Adipocyte (in vitro differentiated cells): Measurements from ENCODE around the gene SCIN.
A peak's percentile ranks its signal among the peaks of the same experiment; 100 is the strongest.
"Not testable (repeated sequence)": the region's sequence is repeated elsewhere in the genome, so short reads cannot be mapped to it uniquely, and the experiment has no call there.

Experiments used
- DNase-seq: peaks from one replicate; pipeline ENCODE4 v3.0.0-alpha.2; 2015; ENCODE audit warnings: low read depth
- H3K27me3 ChIP-seq: replicated peaks from 2 replicates; pipeline ENCODE4 v1.7.0; 2013; ENCODE audit warnings: mild to moderate bottlenecking, low read length, moderate library complexity; ENCODE audit not compliant: control insufficient read depth, insufficient read depth
- H3K36me3 ChIP-seq: 2 replicates; pipeline ENCODE4 v1.7.0; 2013; ENCODE audit warnings: low read length, mild to moderate bottlenecking, moderate library complexity; ENCODE audit not compliant: control insufficient read depth, insufficient read depth, severe bottlenecking
- H3K4me1 ChIP-seq: 2 replicates; pipeline ENCODE4 v1.7.0; 2013; ENCODE audit warnings: mild to moderate bottlenecking, low read length, moderate library complexity; ENCODE audit not compliant: control insufficient read depth, insufficient read depth
- H3K4me3 ChIP-seq: 2 replicates; pipeline ENCODE4 v1.7.0; 2013; ENCODE audit warnings: mild to moderate bottlenecking, low read length, moderate library complexity
- H3K9ac ChIP-seq: 2 replicates; pipeline ENCODE4 v1.7.0; 2013; ENCODE audit warnings: mild to moderate bottlenecking, low read length, moderate library complexity
- H3K9me3 ChIP-seq: 2 replicates; pipeline ENCODE4 v1.7.0; 2013; ENCODE audit warnings: mild to moderate bottlenecking, low read length, moderate library complexity; ENCODE audit not compliant: control insufficient read depth

SCIN gene

DNA sequence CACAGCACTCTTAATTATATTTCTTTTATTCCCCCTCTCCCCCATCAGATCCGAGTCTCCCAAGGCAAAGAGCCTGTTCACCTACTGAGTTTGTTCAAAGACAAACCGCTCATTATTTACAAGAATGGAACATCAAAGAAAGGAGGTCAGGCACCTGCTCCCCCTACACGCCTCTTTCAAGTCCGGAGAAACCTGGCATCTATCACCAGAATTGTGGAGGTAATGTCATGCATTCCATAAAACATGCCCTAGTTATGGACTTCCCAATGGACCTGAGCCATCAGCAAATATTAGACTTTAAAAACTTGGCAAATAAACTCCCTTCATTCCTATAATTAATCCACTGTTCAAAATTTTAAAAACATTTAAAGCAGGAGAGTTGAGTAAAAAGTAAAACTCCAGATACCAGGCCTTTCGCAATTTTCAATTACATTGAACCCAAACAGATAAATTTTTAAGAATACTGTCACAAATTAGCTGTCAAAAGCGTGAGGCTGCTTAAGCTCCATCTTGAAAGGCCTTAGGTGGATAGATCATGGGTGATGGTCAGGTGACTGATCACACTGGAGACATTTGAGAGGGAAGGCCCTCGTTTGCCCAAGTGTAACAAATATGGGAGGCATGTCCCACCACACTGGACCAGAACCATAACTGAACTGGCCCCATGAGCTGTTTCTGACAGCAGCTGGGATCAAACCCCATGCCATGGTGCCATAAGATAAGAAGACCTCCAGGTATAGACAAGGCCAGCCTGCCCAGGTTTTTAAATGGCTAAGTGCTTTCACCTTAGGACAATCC lies 70.0 kb downstream of the SCIN start:
- H3K9me3 ChIP-seq, result no peaks in the 10 kb centered on the region

DNA sequence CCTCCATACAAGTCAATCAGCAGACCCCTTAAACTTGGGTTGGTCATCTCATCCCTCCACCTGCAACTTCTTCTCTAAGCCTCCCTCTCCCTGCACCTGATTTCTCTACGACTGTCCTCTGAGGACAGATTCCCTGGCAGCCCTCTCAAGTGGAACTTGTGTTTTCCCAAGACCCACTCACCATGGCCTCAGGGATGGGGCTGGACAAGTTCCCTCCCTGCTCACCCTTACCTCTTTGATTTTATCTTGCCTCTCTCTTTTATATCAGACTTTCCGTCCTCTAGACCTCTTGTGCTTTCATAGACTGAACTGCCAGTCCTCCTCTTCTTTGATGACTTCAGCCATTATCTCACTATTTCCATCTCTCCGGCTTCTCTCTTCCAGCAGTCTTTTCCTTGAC lies 70.7 kb downstream of the SCIN start:
- H3K4me1 ChIP-seq, result no peaks in the 10 kb centered on the region

More for the DNA sequence above, 70.0 kb downstream of the SCIN start:
- H3K27me3 ChIP-seq, result no peaks in the 10 kb centered on the region
- H3K4me1 ChIP-seq, result no peaks in the 10 kb centered on the region
- no peak for DNase-seq
- H3K4me3 ChIP-seq, result no peak overlapping the region
- H3K36me3 ChIP-seq, result no peaks in the 10 kb centered on the region
- no peak overlapping the region for H3K9ac ChIP-seq

DNA sequence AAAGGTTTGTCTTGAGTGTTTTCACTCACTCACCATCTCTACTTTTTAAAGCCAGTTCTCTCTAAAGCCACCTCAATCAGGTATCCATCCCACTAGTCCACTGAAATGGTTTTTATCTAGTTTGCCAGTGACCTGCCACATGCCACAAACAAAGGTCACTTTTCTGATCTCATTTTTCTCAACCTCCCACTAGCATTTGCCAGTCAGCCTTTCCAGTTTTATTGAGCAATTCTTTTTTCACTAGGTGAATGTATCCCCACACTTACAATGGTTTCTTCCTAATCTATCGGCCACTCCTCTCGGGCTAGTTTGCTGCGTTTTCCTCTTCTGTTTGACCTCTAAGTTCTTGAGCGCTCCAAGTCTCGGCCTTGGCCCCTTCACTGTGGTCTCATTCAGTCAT lies 72.0 kb downstream of the SCIN start:
- Histone ChIP-seq H3K9ac (no peak overlapping the region), H3K36me3 (no peaks in the 10 kb centered on the region), H3K27me3 (no peaks in the 10 kb centered on the region), H3K4me1 (no peaks in the 10 kb centered on the region), H3K9me3 (no peaks in the 10 kb centered on the region), H3K4me3 (no peak overlapping the region)
- no peak for DNase-seq

More for the DNA sequence above, 70.7 kb downstream of the SCIN start:
- H3K9ac ChIP-seq, result no peak overlapping the region
- no peaks in the 10 kb centered on the region for H3K36me3 ChIP-seq
- DNase-seq, result no peak
- no peaks in the 10 kb centered on the region for H3K9me3 ChIP-seq
- H3K27me3 ChIP-seq, result no peaks in the 10 kb centered on the region
- no peak overlapping the region for H3K4me3 ChIP-seq

DNA sequence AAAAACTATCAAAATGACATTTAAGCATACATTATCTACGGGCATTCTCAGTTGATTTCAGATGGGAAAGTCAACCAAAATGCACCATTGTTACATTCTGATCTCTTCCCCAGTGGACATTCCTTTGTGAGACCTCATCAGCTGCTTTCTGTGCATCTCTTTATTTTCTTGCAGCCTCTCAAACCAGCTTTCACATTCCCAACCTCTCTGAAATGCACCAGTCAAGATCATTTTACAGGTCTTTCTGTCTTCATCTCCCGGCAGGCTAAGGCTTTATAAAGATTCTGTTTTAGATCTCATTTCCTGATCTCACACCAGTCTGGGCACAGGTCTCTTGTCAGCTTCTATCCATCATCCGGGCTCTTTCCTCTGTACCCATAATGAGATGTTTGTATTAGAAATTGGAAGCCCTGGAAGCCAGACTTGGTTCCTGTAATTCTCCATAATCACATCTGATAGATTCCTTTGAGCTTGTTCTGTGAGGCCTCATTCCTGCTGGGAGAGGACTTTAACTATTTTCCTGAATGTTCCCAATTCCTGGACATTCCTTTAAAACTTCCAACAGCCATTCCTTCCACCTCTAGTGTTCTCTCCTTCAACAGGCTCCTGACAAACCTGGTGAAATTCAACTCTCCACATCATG lies 72.6 kb downstream of the SCIN start:
- Histone ChIP-seq H3K27me3 (no peaks in the 10 kb centered on the region), H3K9me3 (no peaks in the 10 kb centered on the region), H3K4me3 (no peak overlapping the region), H3K36me3 (no peaks in the 10 kb centered on the region), H3K4me1 (no peaks in the 10 kb centered on the region), H3K9ac (no peak overlapping the region)
- peak; percentile 69 for DNase-seq

DNA sequence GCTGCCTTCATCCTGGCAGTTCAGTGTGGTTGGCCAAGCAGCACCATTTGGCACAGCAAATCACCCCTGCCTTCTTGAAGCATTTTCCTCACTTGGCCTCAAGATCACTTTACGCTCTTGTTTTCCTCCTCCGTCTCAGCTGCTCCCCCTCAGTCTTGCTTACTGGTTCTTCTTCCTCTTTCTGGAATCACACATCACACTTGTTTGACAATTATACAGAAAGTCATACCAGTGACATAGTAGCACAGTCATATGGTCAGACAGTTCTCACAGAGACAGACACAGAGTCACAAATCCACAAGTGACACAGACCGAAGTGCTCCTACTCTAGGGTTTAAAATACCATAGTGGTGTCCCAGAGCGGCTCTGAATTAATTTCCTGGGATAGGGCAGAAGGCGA lies 73.1 kb downstream of the SCIN start:
- Histone ChIP-seq H3K36me3 (no peaks in the 10 kb centered on the region), H3K9ac (no peak overlapping the region), H3K9me3 (no peaks in the 10 kb centered on the region), H3K4me3 (no peak overlapping the region), H3K27me3 (no peaks in the 10 kb centered on the region), H3K4me1 (no peaks in the 10 kb centered on the region)
- no peak for DNase-seq

DNA sequence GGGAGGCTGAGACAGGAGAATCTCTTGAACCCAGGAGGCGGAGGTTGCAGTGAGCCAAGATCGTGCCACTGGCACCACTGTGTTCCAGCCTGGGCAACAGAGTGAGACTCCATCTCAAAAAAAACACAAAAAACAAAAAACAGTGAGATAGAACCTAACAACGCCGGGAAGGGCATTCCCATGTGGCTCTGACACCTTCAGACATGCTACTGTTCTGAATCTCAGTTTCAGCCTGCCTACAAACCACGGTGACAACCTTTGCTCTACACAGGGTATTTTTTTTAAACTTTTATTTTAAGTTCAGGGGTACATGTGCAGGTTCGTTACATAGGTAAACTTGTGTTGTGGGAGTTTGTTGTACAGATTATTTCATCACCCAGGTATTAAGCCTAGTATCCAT lies 74.7 kb downstream of the SCIN start:
- H3K9me3 ChIP-seq, H3K36me3 ChIP-seq, H3K4me3 ChIP-seq, H3K27me3 ChIP-seq, DNase-seq, H3K9ac ChIP-seq, H3K4me1 ChIP-seq: not testable (repeated sequence)

DNA sequence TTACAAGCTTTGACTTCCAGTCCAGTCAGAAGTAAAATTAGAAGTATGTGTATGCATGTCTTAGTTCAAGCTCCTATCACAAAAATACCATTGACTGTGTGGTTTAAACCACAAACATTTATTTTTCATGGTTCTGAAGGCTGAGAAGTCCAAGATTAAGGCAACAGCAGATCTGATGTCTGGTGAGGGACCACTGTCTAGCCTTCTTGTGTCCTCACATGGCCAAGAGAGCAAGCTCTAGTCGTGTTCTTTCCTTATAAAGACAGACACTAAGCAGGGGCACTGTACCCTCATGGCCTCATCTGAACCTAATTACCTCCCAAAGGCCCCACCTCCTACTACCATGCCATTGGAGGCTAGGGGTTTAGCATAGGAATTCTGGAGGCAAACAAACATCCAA lies 75.6 kb downstream of the SCIN start:
- Histone ChIP-seq H3K9me3 (no peaks in the 10 kb centered on the region), H3K27me3 (no peaks in the 10 kb centered on the region), H3K9ac (no peak overlapping the region), H3K36me3 (no peaks in the 10 kb centered on the region), H3K4me1 (no peaks in the 10 kb centered on the region), H3K4me3 (no peak overlapping the region)
- DNase-seq, result peak; percentile 45

DNA sequence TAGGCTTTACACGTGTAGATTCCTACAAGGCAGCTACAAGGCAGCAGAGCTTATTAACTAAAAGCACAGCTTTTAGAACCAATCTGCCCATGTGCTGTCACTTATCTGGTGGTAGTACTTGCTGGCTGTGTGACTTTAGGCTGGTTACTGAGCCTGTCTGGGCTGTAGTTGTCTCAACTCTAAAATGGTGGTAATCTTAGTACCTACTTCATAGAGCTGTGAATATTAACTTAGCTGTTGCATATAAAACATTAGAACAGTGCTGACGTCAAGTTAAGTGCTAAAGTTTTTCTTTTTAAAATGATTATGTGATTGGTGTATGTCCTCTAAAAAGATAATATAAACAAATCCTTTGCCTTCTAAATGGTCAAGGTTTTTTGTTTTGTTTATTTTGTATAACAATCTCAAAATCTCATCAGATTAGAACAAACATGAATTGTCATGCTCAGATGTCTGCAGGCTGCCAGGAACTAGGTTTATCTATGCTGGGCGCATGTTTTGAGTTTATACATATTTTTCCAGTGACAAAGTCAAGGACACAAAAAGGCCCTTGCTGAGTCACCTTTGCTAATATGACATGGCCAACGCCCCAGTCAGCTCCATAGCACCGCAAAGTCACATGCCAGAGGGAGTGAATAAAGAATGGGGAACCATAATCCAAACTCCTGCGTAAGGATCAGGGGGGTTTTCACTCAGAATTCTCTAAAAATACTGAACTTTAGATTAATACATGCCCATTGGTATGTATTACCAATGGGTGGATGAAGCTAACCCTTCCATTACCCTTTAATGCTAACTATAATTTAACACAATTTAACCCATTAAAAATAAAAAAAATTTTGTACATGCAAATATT lies 77.1 kb downstream of the SCIN start:
- Histone ChIP-seq H3K27me3 (no peaks in the 10 kb centered on the region), H3K36me3 (no peaks in the 10 kb centered on the region), H3K9me3 (no peaks in the 10 kb centered on the region), H3K4me1 (no peaks in the 10 kb centered on the region), H3K4me3 (no peak overlapping the region), H3K9ac (no peak overlapping the region)
- DNase-seq, result peak; percentile 75

DNA sequence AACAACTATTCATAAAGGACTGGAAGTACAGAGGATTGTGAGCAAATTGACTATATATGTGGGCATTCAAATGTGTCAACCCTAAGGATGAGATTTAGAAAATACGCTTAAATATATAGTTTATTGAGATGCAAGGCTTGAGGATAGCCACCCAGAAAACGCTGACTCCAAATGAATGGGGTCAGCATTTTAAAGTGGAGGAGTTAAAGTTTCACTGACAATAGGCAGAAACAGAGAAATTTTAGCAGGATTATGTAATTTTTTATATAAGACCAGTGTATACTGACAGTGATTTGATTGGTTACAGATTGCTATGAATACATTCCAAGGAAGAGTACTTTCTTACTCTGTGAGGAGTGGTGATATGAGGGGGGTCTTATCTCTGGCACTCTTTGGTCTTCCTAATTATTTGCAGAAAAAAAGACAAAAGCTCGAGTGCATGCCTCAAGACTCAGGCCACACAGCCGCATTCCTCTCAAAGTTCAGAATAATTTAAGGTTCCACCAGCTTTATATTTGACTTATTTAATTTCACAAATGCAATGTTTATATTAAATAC lies 78.3 kb downstream of the SCIN start:
- Histone ChIP-seq H3K27me3 (no peaks in the 10 kb centered on the region), H3K36me3 (no peaks in the 10 kb centered on the region), H3K9ac (no peak overlapping the region), H3K4me1 (peaks cover 6% of the 10 kb centered on the region), H3K9me3 (no peaks in the 10 kb centered on the region), H3K4me3 (no peak overlapping the region)
- no peak for DNase-seq

DNA sequence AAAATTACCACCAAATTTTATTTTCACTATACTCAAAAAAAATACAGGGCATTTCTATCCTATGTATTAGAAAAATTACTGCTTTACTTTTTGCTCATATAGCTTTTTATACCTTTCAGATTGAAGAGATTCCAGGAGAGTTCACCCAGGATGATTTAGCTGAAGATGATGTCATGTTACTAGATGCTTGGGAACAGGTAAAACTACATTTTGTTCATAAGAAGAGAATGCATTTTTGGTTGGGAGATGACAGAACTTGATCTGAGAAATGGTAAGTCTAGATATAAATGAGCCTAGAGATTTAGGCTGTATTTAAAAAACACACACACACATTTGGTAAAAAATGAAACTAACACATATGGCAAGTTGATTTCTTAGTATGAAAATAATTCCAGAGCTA lies 78.8 kb downstream of the SCIN start:
- Histone ChIP-seq H3K9me3 (no peaks in the 10 kb centered on the region), H3K4me3 (no peak overlapping the region), H3K36me3 (no peaks in the 10 kb centered on the region), H3K4me1 (peaks cover 6% of the 10 kb centered on the region), H3K27me3 (no peaks in the 10 kb centered on the region), H3K9ac (no peak overlapping the region)
- no peak for DNase-seq

DNA sequence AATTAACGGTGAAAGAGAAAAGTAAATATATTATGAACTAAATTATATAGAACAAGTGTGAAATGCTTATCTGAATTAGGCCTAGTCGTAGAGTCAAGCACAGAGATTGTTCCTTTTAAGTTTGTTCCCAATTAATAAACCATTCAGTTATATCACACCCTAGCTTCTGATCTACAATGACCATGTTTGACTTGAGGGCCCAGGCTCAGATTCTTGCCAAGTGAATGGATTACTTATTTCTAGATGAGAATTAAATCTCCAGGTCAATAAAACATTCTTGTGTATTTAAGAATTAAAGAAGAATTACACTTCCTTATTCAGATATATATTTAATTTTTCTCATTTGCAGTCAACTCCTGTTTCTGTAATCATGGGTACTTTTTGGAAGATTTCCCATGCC lies 79.6 kb downstream of the SCIN start:
- Histone ChIP-seq H3K36me3 (no peaks in the 10 kb centered on the region), H3K9ac (no peak overlapping the region), H3K27me3 (no peaks in the 10 kb centered on the region), H3K4me3 (no peak overlapping the region), H3K9me3 (no peaks in the 10 kb centered on the region), H3K4me1 (peaks cover 6% of the 10 kb centered on the region)
- no peak for DNase-seq
